Measurements from ENCODE around the gene WHAMM.
"Not testable (repeated sequence)": the region's sequence is repeated elsewhere in the genome, so short reads cannot be mapped to it uniquely, and the experiment has no call there.

WHAMM gene

DNA sequence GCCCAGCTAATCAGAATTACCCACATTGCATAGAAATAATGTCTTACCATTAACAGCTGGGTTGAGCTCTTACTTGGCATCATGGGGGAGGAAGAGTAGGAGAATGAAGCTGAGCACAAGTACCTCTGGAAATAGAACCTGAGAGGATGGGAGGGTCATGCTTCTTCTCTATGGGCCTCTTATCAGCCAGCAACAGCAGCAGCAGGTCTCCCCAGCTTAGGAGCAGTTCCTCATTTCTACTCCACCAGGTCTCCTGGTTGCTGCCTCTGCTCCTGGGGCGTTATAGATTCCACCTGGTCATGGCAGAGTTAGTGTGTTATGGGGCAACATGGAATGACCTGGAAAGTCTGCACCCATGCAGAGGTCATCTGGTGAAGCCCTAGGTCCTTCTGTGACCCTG, 6.9 kb upstream of the WHAMM start:
- in situ Hi-C loops (cut with MboI; ENCODE audit: low sequenced_read_pairs): no loop called here

DNA sequence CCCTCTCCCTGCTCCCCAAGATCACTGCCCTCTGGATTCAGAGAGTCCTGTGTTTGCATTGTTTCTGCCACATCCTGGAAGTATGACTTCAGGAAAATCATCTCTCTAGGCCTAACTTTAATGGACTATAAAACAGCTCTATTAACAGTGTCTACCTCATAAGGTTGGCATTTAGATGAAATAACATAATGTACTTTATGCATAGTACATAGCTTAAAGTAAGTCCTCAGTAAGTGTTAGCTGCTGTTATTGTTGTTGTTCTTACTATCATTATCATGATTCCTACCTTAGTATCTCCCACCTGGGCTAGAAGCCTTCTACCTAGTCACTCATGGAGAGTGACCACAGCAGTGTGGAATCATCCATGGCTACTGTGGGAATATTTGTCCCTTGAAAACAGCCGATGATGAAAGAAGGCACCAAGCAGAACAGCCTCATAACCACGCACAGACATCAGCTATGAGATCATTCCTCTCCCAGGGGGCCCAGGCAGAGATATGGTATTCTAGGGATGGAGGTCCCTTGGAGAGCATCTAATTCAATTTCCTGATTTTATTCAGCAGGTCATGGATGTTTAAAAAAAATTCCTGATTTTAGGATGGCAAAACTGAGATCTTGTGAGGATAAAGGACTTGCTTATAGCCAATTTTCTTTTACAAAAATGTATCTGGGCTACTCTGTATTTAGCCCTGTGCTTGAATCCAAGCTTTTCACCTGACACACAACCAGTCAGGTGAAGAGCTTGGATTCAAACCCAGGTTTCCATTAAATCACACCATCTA, 5.4 kb upstream of the WHAMM start:
- in situ Hi-C loops (cut with MboI; ENCODE audit: low sequenced_read_pairs): no loop called here

DNA sequence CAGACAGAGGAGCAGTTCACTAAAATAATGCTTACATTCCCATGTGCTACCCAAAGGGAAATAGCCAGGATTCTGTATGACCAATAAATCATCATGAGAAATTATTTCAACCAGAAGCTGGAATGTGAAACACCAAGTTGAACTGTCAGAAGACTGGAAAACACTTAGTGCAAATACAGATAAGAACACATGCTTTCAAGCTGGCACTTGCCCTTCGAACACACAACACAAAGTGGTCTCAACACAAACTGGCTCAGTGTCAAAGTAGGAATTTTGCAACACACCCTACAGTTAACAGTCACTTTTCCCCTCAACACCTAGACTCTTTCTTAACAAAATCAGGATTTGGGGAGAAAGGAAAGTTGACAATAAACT, 4.9 kb upstream of the WHAMM start:
- in situ Hi-C loops (cut with MboI; ENCODE audit: low sequenced_read_pairs): no loop called here

DNA sequence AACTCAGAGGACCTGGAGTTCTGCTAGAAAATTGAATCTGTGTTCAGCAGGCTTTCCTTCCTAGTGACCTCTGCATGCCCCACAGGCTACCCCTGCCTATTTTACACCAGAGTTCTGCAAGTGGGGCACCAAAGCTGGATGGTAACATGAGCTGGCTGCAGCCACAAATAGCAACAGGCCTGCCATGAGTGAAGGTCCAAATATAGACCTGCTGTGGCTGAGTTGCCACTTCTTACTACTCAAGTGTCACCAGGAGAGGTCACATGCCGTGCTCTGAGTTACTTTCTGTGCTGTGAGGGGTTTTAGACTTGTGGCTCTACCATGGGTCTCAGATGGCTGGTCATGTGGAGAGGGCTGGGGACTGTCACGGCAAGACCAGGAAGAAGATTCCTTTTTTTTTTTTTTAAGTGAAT, 3.4 kb upstream of the WHAMM start, which contains the start of gene FSD2:
FSD2 (minus strand) TSS at position 76 of the 413 bp plus-strand sequence. CDS start 18,679 bp downstream, outside the sequence.
- in situ Hi-C loops (cut with MboI; ENCODE audit: low sequenced_read_pairs): no loop called here

DNA sequence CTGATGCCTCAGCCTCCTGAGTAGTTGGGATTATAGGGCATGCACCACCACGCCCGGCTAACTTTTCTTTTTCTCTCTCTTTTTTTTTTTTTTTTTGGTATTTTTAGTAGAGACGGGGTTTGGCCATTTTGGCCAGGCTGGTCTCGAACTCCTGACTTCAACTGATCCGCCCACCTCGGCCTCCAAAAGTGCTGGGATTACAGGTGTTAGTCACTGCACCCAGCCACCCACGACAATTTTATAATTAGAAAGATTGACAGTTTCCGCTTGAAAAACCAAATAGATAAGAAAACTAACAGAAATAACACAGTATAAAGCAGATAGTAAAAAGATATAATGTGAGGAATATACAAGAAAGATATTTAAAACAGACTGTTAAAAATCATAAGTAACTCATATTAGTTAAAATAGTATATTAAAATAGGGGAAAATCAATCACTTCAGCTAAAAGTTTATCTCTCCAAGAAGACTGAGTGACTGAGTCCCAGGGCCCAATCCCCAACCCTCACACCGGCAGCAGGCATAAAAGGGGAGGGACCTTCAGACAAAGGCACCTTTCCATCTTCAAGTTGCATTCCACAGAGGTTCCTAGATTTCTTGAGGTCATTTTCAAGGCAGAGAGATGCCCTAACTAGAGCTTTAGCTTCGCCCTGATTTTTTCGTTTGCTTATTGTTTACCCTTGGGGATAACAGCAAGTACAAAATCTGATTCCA, 1.4 kb upstream of the WHAMM start:
- in situ Hi-C loops (cut with MboI; ENCODE audit: low sequenced_read_pairs): no loop called here

DNA sequence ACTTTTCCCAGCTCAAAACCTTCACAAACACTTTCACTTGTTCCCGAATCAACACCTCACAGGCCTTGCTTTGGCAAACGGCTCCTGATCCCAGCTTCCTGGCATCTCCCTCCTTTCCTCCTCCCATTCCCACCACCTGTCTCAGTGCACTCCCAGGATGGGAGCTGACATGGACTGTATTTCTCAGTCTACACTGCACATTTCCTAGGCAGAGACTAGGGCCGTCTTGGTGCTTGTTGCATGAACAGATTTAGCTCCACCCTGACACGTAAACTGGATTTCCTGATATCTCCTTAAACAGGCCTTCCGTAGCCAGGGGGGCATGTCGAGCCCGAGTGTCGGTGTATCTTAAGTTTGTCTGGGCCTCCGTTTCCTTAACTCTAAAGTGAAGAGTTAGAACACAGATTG, 790 bp upstream of the WHAMM start:
- in situ Hi-C loops (cut with MboI; ENCODE audit: low sequenced_read_pairs): no loop called here

DNA sequence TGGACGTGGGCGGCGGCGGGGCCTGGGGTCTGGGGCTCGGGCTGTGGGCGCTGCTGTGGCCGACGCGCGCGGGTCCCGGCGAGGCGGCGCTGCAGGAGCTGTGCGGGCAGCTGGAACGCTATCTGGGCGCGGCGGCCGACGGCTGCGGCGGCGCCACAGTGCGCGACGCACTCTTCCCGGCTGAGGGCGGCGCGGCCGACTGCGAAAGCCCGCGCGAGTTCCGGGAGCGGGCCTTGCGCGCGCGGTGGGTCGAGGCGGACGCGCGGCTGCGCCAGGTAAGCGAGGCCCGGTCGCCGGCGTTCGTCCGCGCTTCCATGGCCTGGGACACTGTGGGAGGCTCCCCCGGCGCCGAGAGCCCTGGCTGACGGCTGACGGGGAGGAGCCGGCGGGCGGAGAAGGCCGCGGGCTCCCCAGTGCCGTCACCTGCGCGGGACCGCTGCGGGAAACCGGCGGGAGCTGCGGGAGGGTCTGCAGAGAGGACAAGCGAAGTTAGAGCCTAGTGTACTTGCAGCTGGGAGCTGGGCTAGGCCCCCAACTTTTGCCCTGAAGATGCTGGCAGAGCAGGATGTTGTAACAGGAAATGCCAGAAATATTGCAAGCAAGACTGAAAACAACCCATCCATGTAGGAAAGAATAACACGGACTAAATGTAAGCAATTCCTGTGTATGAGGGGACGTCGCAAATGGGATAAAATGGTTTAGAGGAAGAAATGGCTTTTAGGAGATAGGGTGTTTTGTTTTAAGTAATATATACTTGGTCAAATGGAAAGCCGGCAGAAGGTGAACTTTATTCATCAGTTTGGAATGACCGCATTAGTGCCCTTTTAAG, 847 bp downstream of the WHAMM start:
- in situ Hi-C loops (cut with MboI; ENCODE audit: low sequenced_read_pairs): no loop called here

DNA sequence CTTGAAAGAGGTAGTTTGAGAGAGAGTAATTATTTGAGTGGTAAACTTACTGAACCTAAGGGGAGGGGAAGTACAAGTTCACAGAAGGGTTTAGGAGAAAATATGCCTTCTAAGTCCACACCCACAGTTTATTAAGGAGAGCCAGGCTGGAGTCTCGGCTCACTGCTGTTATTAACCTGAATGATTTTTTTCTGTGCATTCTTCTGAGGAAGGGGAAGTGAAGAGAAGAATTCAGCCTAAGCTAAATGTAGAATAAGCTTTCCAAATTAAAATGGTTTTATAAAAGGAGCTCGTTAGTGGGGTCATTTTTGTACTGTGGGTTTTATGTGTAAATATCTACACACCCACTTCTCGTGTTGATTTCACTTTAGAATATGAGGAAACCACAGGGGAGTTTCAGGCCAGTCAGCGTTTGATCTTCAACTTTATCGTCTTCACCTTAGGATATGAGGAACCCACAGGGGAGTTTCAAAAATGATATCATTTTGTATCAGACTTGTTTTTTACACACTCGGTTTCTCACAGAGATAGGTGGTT, 1.5 kb downstream of the WHAMM start:
- in situ Hi-C loops (cut with MboI; ENCODE audit: low sequenced_read_pairs): no loop called here

DNA sequence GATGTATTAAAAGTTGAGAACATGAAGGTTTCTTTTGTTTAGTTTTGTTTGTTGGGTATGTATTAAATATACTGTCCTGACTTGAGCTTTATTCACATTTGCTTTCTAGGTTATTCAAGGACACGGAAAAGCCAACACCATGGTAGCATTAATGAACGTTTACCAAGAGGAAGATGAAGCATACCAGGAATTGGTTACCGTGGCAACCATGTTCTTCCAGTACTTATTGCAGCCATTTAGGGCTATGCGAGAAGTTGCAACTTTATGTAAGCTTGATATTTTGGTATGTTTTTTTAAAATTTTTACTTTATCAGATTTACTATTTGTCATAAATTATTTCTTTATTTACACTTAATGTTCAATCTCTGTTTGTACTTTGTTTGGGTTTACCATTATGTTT, 3.6 kb downstream of the WHAMM start:
- in situ Hi-C loops (cut with MboI; ENCODE audit: low sequenced_read_pairs): no loop called here

DNA sequence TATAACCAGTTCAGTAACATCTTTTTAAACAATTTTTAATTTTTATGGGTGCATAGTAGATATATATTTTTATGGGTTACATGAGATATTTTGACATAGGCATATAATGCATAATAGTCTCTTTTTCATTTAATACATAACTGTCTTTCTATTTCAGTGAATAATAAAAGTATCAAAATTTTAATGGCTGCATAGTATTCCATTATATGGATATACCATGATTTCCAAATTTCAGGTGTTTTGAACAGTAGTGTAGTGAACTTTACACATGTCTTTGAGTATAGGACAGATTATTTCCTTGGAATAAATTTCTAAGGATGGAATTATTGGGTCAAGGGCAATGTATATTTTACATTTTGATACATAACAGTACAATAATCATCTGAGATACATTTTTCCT, 10.7 kb downstream of the WHAMM start:
- in situ Hi-C loops (cut with MboI; ENCODE audit: low sequenced_read_pairs): no loop called here

DNA sequence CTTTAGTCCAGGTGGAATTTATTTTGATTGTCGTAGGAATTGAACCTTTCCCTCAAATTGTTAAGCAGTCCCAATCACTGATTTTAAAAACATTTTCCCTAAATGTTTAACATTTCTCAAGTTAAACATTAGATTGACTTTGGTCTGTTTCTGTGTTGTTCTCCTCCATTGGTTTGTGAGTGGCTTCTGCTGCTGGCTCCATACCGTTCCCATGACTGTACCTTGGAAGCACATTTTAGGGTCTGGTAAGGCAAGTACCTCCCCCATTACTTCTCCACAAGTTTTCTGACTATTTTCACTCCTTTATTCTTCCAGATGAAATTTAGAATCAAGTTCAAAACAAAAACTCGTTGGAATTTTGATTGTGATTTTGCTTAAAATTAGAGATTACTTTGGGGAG, 12.0 kb downstream of the WHAMM start:
- in situ Hi-C loops (cut with MboI; ENCODE audit: low sequenced_read_pairs): not testable (repeated sequence)

DNA sequence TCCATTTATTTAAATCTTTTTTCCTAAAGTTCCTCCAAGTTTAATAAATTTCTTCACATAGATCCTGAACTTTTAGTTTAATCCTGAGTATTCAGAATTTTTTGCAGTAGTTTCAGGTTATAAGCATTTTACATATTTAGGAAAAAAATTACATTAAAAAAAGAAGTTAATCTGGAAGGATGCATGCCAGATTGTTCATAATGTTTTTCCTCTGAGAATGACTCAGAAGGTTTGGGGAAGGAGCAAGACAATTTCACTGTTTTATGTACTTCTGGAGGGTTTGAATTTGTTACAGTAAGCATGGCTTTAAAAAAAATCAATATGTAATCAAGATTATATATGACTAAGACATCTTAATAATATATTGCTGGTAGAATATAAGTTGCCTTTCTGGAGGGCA, 12.4 kb downstream of the WHAMM start:
- in situ Hi-C loops (cut with MboI; ENCODE audit: low sequenced_read_pairs): not testable (repeated sequence)

DNA sequence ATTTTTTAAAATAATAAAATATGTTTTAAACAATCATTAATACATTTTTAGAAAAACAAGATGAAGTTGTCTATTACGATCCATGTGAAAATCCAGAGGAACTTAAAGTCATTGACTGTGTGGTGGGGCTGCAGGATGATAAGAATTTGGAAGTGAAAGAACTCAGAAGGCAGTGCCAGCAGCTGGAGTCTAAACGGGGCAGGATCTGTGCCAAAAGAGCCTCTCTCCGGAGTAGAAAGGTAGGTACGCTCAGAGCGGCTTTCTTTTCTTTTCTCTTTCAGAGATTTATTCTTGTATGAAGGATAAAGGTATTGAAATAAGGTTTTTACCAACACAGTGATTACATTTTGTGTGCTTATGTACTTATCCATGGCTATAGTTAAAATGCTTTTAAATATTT, 13.6 kb downstream of the WHAMM start:
- in situ Hi-C loops (cut with MboI; ENCODE audit: low sequenced_read_pairs): no loop called here

DNA sequence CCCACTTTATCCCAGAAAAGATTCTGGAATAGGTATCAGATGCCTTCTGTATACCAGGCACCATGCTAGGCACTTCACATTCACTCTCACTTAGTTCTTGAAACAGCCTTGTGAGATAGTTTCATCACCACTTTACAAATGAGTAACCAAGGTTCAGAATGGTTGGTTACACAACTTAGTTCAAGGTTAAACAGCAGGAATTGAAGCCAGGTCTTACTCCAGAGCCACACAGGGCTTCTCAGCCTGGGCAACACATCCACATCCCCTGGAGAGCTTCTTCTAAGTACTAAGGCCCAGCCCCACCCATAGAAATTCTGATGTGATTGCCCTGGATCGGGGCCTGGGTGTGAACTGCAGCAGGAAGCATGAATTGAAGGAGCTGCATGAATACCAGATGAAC, 18.6 kb downstream of the WHAMM start:
- in situ Hi-C loops (cut with MboI; ENCODE audit: low sequenced_read_pairs): loop anchor here (25.0 kb wide), 1 partner anchor 291 kb away; the partner anchor contains the start of gene RPS17

DNA sequence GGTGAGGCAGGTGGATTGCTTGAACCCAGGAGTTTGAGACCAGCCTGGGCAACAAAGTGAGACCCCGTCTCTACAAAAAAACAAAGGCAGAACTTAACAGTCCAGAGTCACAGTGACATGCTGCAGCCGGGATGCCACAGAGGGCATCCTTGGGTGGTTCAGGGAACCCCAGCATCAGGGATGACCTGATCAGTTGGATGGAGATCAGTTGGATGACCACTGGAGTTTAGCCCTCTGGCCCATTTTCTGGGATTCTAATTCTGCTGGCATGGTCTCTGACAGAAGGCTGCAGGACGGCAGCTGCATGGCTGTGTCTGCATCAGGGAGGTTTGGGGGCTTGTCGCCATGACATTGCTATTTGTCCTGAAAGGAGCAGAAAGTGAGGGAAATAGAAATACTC, 19.8 kb downstream of the WHAMM start:
- in situ Hi-C loops (cut with MboI; ENCODE audit: low sequenced_read_pairs): loop anchor here (25.0 kb wide), 1 partner anchor 292 kb away; the partner anchor contains the start of gene RPS17

DNA sequence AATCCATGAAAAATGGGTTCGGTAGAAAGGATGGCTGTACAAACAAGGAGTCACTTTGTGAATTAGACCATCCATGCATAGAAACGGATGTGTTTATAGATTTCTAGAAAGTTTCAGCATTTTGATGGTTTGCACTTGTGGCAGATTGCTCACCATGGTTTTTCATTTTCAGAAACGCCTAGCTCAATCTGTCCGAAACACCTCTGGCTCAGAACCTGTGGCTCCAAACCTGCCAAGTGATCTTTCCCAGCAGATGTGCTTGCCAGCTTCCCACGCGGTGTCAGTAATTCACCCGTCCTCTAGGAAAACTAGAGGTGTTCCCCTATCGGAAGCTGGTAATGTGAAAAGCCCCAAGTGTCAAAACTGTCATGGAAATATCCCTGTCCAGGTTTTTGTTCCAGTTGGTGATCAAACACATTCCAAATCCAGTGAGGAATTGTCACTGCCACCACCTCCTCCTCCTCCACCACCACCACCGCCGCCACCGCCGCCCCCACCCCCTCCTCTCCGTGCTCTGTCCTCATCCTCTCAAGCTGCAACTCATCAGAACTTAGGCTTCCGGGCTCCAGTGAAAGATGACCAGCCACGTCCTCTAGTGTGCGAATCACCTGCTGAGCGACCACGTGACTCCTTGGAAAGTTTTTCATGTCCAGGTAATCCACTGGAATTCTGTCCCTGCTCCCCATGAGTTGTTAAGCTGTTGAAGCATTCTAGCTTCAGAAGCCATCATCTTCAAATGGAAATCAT, 21.2 kb downstream of the WHAMM start:
- in situ Hi-C loops (cut with MboI; ENCODE audit: low sequenced_read_pairs): loop anchor here (25.0 kb wide), 1 partner anchor 293 kb away; the partner anchor contains the start of gene RPS17

DNA sequence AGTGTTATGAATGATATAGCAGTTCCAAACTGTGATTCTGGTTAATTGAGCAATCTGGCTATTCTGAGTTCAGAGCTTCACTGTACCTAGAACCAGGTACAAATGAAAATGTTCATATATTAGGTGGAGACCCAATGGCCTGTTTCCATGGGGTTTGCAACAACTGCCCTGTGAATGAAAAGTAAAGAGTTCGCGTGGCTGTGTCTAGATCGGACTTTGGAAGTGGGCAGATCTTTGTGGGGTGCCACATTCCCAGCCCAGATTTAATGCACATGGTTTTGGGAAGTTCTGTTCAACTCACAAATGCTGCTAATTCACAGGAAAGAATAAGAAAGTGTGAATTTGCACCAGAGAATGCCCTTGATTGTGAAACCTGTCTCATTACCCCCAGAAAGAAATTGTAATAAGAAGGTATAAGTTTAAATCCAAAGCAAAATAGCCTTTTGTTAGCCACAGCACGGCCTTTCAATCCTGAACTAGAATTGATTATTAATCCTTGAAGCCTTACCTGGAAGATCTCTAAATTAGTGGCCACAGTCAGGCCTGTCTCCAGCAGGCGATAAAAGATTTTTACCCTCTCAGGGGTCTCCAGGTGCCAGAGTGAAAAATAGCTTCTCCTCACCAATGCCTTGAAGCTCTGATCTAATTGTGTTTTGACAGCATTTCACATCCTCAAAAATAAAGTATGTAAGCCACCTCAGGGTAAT, 22.6 kb downstream of the WHAMM start:
- in situ Hi-C loops (cut with MboI; ENCODE audit: low sequenced_read_pairs): loop anchor here (25.0 kb wide), 1 partner anchor 295 kb away; the partner anchor contains the start of gene RPS17

DNA sequence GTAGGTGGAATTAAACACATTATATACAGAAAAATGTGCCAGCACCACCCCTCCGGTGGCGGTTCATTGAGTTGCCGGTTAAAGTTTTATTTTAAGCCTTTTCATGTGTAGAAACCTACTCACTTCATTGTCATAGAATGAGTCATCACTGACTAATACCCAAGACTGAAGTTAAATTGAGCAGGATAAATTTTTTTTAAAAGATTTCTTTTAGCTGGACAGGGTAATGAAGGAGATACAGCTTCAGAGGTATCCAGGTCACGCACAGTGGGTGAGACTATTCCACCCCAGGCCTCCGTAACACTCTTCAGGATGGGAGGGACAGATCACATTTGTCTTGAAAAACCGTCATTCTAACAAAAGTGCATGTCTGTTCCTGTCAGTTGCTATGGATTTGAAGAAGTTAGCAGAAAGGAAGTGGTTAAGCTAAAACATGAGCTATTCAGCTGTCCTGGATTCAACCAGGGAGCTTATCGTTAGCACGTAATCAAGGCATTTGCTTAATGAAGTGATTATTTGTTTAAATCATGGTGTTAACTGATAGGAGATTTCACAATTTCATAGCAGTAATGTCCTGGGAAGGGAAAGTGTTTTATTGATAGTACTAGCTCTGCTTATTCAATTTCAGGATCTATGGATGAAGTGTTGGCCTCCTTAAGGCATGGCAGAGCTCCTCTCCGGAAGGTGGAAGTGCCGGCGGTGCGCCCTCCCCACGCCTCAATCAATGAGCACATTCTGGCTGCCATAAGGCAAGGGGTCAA, 23.4 kb downstream of the WHAMM start:
- in situ Hi-C loops (cut with MboI; ENCODE audit: low sequenced_read_pairs): loop anchor here (25.0 kb wide), 1 partner anchor 295 kb away; the partner anchor contains the start of gene RPS17

DNA sequence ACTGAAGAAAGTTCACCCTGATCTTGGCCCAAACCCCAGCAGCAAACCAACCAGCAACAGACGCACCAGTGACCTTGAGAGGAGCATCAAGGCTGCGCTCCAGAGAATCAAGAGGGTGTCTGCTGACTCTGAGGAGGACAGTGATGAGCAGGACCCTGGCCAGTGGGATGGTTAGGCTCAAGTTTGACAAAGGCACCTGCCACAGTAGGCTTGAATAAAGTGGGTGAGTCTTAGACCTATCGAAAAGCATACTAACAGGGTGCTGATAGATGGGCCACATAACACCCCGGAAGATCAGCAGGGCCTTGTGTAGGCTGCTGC, 23.9 kb downstream of the WHAMM start:
- in situ Hi-C loops (cut with MboI; ENCODE audit: low sequenced_read_pairs): loop anchor here (25.0 kb wide), 1 partner anchor 296 kb away; the partner anchor contains the start of gene RPS17
